ENCODE data around the gene PDCD2L. TPM values are rescaled to one million over a fixed set of nuclear protein-coding genes. Genes with fewer than 3 reads are reported as not detected.

The PDCD2L gene
- total RNA-seq, 4 donors from 2014 or later, result 8.6 to 14.8 (median 12.5) TPM

GRCh38 chr19:34431681-34432402 lies 27.6 kb downstream of the PDCD2L start:
- Histone ChIP-seq H3K4me1 (peaks cover 32 to 61% (median 51%) of the 10 kb centered on the region in 4 donors), H3K9me3 (no peaks in the 10 kb centered on the region), H3K27ac (replicated peaks in 1 of 4) (peak overlapping the region in 2 of 4 donors; percentile 27 to 91), H3K27me3 (no peaks in the 10 kb centered on the region), H3K4me3 (no peak overlapping the region), H3K36me3 (peaks cover 19 to 42% (median 39%) of the 10 kb centered on the region in 4 donors)
- intact Hi-C loops (cut with DNase I), result loop anchor here (5.0 kb wide), 1 partner anchor 65 kb away; no protein-coding TSS in a partner anchor
- no peak for DNase-seq (ENCODE audit: extremely low spot score)
- WGBS, result 26% methylated on average over 2 of the region's 2 CpGs
- TF ChIP-seq POLR2AphosphoS5 (IDR thresholded peaks at IDR 0.05) (no peak), EP300 (IDR thresholded peaks at IDR 0.05) (no peak), POLR2A (IDR thresholded peaks at IDR 0.05; ENCODE audit: low read depth) (no peak), CTCF (IDR thresholded peaks at IDR 0.05) (no peak)

- H3K27me3 ChIP-seq, result no peaks in the 10 kb centered on the region
- intact Hi-C loops (cut with DNase I), result loop anchor here (5.0 kb wide), 1 partner anchor 65 kb away; no protein-coding TSS in a partner anchor
- 85% methylated on average over 5 of the region's 5 CpGs for WGBS
- peaks cover 24 to 52% (median 49%) of the 10 kb centered on the region in 4 donors for H3K36me3 ChIP-seq
- no peak for DNase-seq (ENCODE audit: extremely low spot score)
- H3K4me1 ChIP-seq, result peaks cover 27 to 56% (median 46%) of the 10 kb centered on the region in 4 donors
- H3K27ac ChIP-seq (replicated peaks in 1 of 4), result peak overlapping the region in 3 of 4 donors; percentile 35 to 52 (median 47)
- H3K4me3 ChIP-seq, result no peak overlapping the region
- no peaks in the 10 kb centered on the region for H3K9me3 ChIP-seq
- TF ChIP-seq POLR2AphosphoS5 (IDR thresholded peaks at IDR 0.05), result peak; percentile 16 to 49
- peak; percentile 44 for TF ChIP-seq EP300 (IDR thresholded peaks at IDR 0.05)
- TF ChIP-seq CTCF (IDR thresholded peaks at IDR 0.05), result no peak
These were observed 28.6 kb downstream of the PDCD2L start for GRCh38 chr19:34432797-34433196.

- no peak for TF ChIP-seq POLR2AphosphoS5 (IDR thresholded peaks at IDR 0.05)
- H3K4me3 ChIP-seq, result no peak overlapping the region
- H3K27ac ChIP-seq (replicated peaks in 1 of 4), result no peak overlapping the region
- 76% methylated on average over 3 of the region's 3 CpGs for WGBS
- DNase-seq (ENCODE audit: extremely low spot score), result no peak
- H3K27me3 ChIP-seq, result no peaks in the 10 kb centered on the region
- intact Hi-C loops (cut with DNase I), result no loop called here
- peaks cover 9 to 28% (median 17%) of the 10 kb centered on the region in 4 donors for H3K4me1 ChIP-seq
- H3K36me3 ChIP-seq, result peaks cover 46 to 89% (median 80%) of the 10 kb centered on the region in 4 donors
- H3K9me3 ChIP-seq, result no peaks in the 10 kb centered on the region
These were observed 32.5 kb downstream of the PDCD2L start for GRCh38 chr19:34436716-34437115.

GRCh38 chr19:34448191-34448590 lies 44.0 kb downstream of the PDCD2L start:
- WGBS, result 98% methylated on average over 3 of the region's 3 CpGs
- Histone ChIP-seq H3K4me1 (no peaks in the 10 kb centered on the region), H3K4me3 (no peak overlapping the region), H3K27me3 (no peaks in the 10 kb centered on the region), H3K36me3 (peaks cover 59 to 100% (median 90%) of the 10 kb centered on the region in 4 donors), H3K9me3 (no peaks in the 10 kb centered on the region), H3K27ac (replicated peaks in 1 of 4) (no peak overlapping the region)
- TF ChIP-seq CTCF (IDR thresholded peaks at IDR 0.05) (no peak), POLR2AphosphoS5 (IDR thresholded peaks at IDR 0.05) (no peak), POLR2A (IDR thresholded peaks at IDR 0.05; ENCODE audit: low read depth) (no peak), EP300 (IDR thresholded peaks at IDR 0.05) (no peak)
- intact Hi-C loops (cut with DNase I), result no loop called here
- no peak for DNase-seq (ENCODE audit: extremely low spot score)

- H3K27me3 ChIP-seq, result no peaks in the 10 kb centered on the region
- no peak overlapping the region for H3K27ac ChIP-seq (replicated peaks in 1 of 4)
- intact Hi-C loops (cut with DNase I), result no loop called here
- no peaks in the 10 kb centered on the region for H3K4me1 ChIP-seq
- no peak for TF ChIP-seq POLR2AphosphoS5 (IDR thresholded peaks at IDR 0.05)
- no peak for TF ChIP-seq CTCF (IDR thresholded peaks at IDR 0.05)
- no peak for TF ChIP-seq EP300 (IDR thresholded peaks at IDR 0.05)
- DNase-seq (ENCODE audit: extremely low spot score), result no peak
- no peaks in the 10 kb centered on the region for H3K9me3 ChIP-seq
- no peak overlapping the region for H3K4me3 ChIP-seq
- H3K36me3 ChIP-seq, result peaks cover 40 to 98% (median 86%) of the 10 kb centered on the region in 4 donors
These were observed 48.5 kb downstream of the PDCD2L start for GRCh38 chr19:34452723-34453122.

All from esophagus muscularis mucosa (tissue), 4 donors.